ENCODE data around the gene NMNAT2. TPM values are rescaled to one million over a fixed set of nuclear protein-coding genes. Genes with fewer than 3 reads are reported as not detected.

The NMNAT2 gene
- total RNA-seq, 1 experiment from 2014 or later = not detected

DNA sequence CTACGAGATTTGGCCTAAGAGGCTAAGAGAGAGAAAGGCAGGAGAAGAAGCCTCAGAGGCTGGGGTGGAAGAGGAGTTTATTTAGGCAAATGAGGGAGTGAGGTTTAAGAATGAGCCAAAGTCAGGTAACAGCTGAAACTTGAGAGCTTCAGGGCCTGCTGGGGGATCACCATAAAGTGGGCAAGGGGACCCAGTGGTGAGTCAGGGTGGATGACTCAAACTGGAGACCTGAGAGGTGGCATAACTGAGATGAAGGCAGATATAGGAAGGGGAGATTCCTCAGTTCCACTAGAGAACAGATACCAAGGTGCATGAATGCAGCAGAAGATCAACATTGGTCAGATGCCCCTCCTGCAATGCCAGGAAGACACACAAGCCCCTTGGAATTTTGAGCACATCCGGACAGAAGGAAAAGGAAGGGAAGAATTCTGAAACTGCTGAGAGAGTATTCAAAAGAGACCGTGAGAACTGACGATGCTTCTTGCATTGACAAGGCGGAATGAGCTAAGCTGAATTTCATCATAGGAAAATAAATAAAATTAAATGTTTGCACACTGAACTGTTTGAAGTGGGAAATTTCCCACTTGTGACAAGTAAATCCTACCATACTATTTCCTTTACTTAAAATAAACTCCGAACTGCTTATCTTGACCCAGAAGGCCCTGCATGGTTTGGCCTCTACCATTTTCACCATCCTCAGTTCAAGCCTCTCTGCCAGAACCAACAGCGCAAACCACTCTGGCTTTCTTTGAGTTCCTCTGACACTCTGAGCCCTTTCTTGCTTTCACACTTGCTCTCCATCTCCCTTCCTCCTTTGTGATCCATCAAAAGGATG, 94.1 kb downstream of the NMNAT2 start:
- DNase-seq (ENCODE audit: low read depth, low spot score) (no peak), ATAC-seq (no peak)
- Histone ChIP-seq H4K20me1 (ENCODE audit: insufficient read depth) (no peaks in the 10 kb centered on the region), H3K4me2 (ENCODE audit: low read length) (no peak overlapping the region), H3K4me1 (ENCODE audit: control insufficient read depth in 1 of 2, insufficient read depth in 2 of 2, low read length in 2 of 2) (no peaks in the 10 kb centered on the region), H3K79me2 (ENCODE audit: insufficient read depth, low read length) (no peaks in the 10 kb centered on the region), H3K9me2 (ENCODE audit: insufficient read depth) (no peaks in the 10 kb centered on the region), H3K27ac (ENCODE audit: low read depth, low read length) (no peak overlapping the region), H3K27me3 (ENCODE audit: insufficient read depth, low read length) (peaks cover 9% of the 10 kb centered on the region; the same call in 1 of the 2 replicates), H3K9me3 (ENCODE audit: control insufficient read depth in 1 of 2, insufficient read depth in 1 of 2, low read depth in 1 of 2, low read length in 2 of 2) (no peaks in the 10 kb centered on the region), H3K36me3 (ENCODE audit: control insufficient read depth in 1 of 2, insufficient read depth in 2 of 2, low read length in 2 of 2) (no peaks in the 10 kb centered on the region), H3K4me3 (replicated peaks in 1 of 2; ENCODE audit: low read depth in 1 of 2, low read length in 2 of 2) (no peak overlapping the region), H2AFZ (ENCODE audit: low read depth, low read length, poor library complexity, severe bottlenecking) (no peak overlapping the region), H3K9ac (ENCODE audit: low read length) (no peak overlapping the region)
- TF ChIP-seq EZH2 (IDR thresholded peaks at IDR 0.05) (no peak), SP1 (IDR thresholded peaks at IDR 0.05; ENCODE audit: low read depth) (no peak), POLR2A (IDR thresholded peaks at IDR 0.05; ENCODE audit: borderline replicate concordance, extremely low read depth, insufficient read depth, insufficient read length) (no peak), TCF7L2 (IDR thresholded peaks at IDR 0.05; ENCODE audit: borderline replicate concordance, extremely low read depth, insufficient read depth, insufficient read length) (no peak), YY1 (IDR thresholded peaks at IDR 0.05; ENCODE audit: extremely low read depth, insufficient replicate concordance, low read depth, low read length) (no peak), SRF (IDR thresholded peaks at IDR 0.05; ENCODE audit: low read depth) (no peak), EGR1 (IDR thresholded peaks at IDR 0.05; ENCODE audit: low read depth) (no peak), JUND (IDR thresholded peaks at IDR 0.05) (no peak), ZFX (IDR thresholded peaks at IDR 0.05) (no peak), ZNF274 (IDR thresholded peaks at IDR 0.05; ENCODE audit: low read depth, low read length) (no peak), SIN3A (IDR thresholded peaks at IDR 0.05; ENCODE audit: low read depth) (no peak), POLR2AphosphoS5 (IDR thresholded peaks at IDR 0.05; ENCODE audit: low read depth, low read length) (no peak), FOSL1 (IDR thresholded peaks at IDR 0.05; ENCODE audit: low read depth) (no peak)
- TF ChIP-seq, protein P1, sequence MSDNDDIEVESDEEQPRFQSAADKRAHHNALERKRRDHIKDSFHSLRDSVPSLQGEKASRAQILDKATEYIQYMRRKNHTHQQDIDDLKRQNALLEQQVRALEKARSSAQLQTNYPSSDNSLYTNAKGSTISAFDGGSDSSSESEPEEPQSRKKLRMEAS (IDR thresholded peaks at IDR 0.05) = no peak
- TF ChIP-seq, protein P2, sequence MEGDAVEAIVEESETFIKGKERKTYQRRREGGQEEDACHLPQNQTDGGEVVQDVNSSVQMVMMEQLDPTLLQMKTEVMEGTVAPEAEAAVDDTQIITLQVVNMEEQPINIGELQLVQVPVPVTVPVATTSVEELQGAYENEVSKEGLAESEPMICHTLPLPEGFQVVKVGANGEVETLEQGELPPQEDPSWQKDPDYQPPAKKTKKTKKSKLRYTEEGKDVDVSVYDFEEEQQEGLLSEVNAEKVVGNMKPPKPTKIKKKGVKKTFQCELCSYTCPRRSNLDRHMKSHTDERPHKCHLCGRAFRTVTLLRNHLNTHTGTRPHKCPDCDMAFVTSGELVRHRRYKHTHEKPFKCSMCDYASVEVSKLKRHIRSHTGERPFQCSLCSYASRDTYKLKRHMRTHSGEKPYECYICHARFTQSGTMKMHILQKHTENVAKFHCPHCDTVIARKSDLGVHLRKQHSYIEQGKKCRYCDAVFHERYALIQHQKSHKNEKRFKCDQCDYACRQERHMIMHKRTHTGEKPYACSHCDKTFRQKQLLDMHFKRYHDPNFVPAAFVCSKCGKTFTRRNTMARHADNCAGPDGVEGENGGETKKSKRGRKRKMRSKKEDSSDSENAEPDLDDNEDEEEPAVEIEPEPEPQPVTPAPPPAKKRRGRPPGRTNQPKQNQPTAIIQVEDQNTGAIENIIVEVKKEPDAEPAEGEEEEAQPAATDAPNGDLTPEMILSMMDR (IDR thresholded peaks at IDR 0.05 in 2 of 3, conservative IDR thresholded peaks at IDR 0.05 in 1 of 3; ENCODE audit: borderline replicate concordance in 1 of 3, insufficient read depth in 1 of 3, low read depth in 2 of 3, low read length in 2 of 3) = no peak
- POLR2A ChIA-PET = no interaction called here
- RAD21 ChIA-PET (ENCODE audit: low non-redundant PET in 1 of 2, low total read pairs in 2 of 2, uncharacterized antibody in 2 of 2, unreplicated experiment in 2 of 2) = no interaction called here
- no TSS peak for BruUV-seq (replicated peaks)
- intact Hi-C loops (cut with micrococcal nuclease) = no loop called here
- CTCF ChIA-PET = no interaction called here

Data from HCT116 (cell line).